ENCODE measurements around the gene CHRM2. TPM values are rescaled to one million over a fixed set of nuclear protein-coding genes. Genes with fewer than 3 reads are reported as not detected.

Gene CHRM2
- total RNA-seq (2022; extraction: Qiagen RNA extraction): not detected in 5 replicates

GRCh38 chr7:136868496-136869000 lies at the start of gene CHRM2:
Gene CHRM2 (plus strand): TSS chr7:136868652. CDS start chr7:137014866, 146,214 bp downstream.

